Transverse colon (tissue), 4 donors: ENCODE data around the gene STARD7. TPM values are rescaled to one million over a fixed set of nuclear protein-coding genes. Genes with fewer than 3 reads are reported as not detected.
A peak's percentile ranks its signal among the peaks of the same experiment; 100 is the strongest.

Experiments
- DNase-seq: peaks from one replicate; pipeline ENCODE4 v3.0.0-alpha.2; 2019
- H3K27ac ChIP-seq, 4 donors: fragments of 200-600 bp; sonication (generic); 2 replicates each; pipeline ENCODE4 v1.5.1; 2016 to 2018; ENCODE audit warnings: inconsistent platforms in 4 of 4
- H3K27me3 ChIP-seq: fragments of 200-600 bp; sonication (generic); 2 replicates; pipeline ENCODE4 v1.5.1; 2017; ENCODE audit warnings: inconsistent platforms
- H3K36me3 ChIP-seq, 4 donors: fragments of 200-600 bp; sonication (generic); 2 replicates each; pipeline ENCODE4 v1.5.1; 2017 to 2019; ENCODE audit warnings: inconsistent platforms in 4 of 4
- H3K4me1 ChIP-seq, 4 donors: fragments of 200-600 bp; sonication (generic); 2 replicates each; pipeline ENCODE4 v1.5.1; 2017 to 2020; ENCODE audit warnings: inconsistent platforms in 4 of 4
- H3K4me3 ChIP-seq, 4 donors: fragments of 200-600 bp; sonication (generic); 1 replicate in 1 of 4; 2 replicates in 3 of 4; pipeline versions ENCODE4 v1.5.1 to v1.6.1; 2017 to 2019; ENCODE audit warnings: inconsistent platforms in 4 of 4
- H3K9me3 ChIP-seq, 2 donors: fragments of 200-600 bp; sonication (generic); 2 replicates each; pipeline ENCODE4 v1.5.1; 2017 to 2019; ENCODE audit warnings: inconsistent platforms in 2 of 2
- EP300 ChIP-seq: sonication (generic); formaldehyde crosslinking; IDR thresholded peaks from one replicate; pipeline ENCODE4 v1.6.1; 2017; ENCODE audit warnings: antibody characterized with exemption, low read depth
- POLR2A ChIP-seq: fragments of 450-650 bp; IDR thresholded peaks from one replicate; pipeline ENCODE4 v1.6.1; 2016; ENCODE audit warnings: antibody characterized with exemption, mild to moderate bottlenecking, moderate library complexity
- POLR2AphosphoS5 ChIP-seq, 3 donors: sonication (generic); formaldehyde crosslinking; IDR thresholded peaks; one replicate each; pipeline ENCODE4 v1.6.1; 2016; ENCODE audit warnings: antibody characterized with exemption in 3 of 3
- WGBS, 2 donors: methylation state at CpG; one replicate each; pipeline ENCODE4 v1.1.5; 2018; ENCODE audit warnings: low coverage in 1 of 2; 5-methylcytosine and 5-hydroxymethylcytosine counted together
- in situ Hi-C, 4 donors: fragments of 200-750 bp; cut with MboI; loops; one replicate each; pipeline versions ENCODE4 v1.15.0 to v1.15.1; 2017; ENCODE audit warnings: low sequenced_read_pairs in 3 of 4, low pct_ligation_motif_present in 1 of 4, low pct_unique_long_range_greater_than_20kb in 1 of 4
- intact Hi-C: fragments of 100-400 bp; cut with DNase I; formaldehyde crosslinking; loops from one replicate; pipeline ENCODE4 v1.15.1; 2023; ENCODE audit warnings: low total_unique reads
- total RNA-seq, 4 donors: library from RNA; depleted of rRNA; stranded (reverse); fragments of >200 nt; gene quantifications; one replicate each; pipeline ENCODE4 v1.1.0, GENCODE V29; 2016
- TF ChIP-seq, protein P1 (sequence below), 5 experiments: fragments of 200-600 bp in 3 of 5; fragments of 450-650 bp in 2 of 5; sonication (generic) in 3 of 5; IDR thresholded peaks; 1 replicate in 2 of 5; 2 replicates in 3 of 5; pipeline ENCODE4 v1.5.1; 2016 to 2017; ENCODE audit warnings: antibody characterized with exemption in 5 of 5, inconsistent platforms in 3 of 5, mild to moderate bottlenecking in 2 of 5, moderate library complexity in 1 of 5

Gene STARD7
- total RNA-seq, 4 donors from 2014 or later = 74.1 to 155 (median 139) TPM

DNA sequence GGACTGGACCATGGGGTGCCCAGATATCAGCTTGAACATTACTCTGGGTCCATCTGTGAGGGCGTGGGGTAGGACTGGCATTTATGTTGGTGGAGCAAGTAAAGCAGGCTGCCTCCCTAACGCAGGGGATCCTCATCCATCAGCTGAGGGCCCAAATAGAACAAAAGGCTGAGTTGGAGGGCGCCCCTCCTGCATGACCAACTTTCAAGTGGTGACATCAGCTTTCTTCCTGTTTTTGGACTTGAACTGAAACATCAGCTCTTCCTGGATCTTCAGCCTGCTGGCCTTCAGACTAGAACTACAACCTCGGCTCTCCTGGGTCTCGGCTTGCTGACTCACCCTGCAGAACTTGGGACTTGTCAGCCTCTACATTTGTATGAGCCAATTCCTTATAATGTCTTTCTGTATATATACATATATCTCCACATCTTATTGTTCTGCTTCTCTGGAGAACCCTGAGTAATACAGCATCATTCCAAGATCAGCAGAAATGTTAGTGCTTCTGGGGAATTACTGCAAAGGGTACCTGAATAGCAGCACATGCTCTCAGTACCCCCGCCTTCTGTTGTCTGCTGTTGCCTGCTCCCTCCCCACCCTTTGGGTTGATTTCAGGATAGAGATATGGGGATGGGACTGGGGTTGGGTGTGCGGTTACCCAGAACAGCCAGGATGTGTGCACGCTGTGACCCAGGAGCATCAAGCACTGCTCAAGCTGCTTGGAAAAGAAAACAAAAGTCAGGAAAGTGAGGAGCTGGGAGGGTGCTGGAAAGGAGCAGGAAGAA is 37.2 kb upstream of the STARD7 start:
- no peak for DNase-seq
- peaks cover 0 to 3% (median 0%) of the 10 kb centered on the region in 4 donors for H3K4me1 ChIP-seq
- 86 to 88% methylated on average over 4 to 8 of the region's 8 CpGs for WGBS, 2 donors
- TF ChIP-seq, protein P1, sequence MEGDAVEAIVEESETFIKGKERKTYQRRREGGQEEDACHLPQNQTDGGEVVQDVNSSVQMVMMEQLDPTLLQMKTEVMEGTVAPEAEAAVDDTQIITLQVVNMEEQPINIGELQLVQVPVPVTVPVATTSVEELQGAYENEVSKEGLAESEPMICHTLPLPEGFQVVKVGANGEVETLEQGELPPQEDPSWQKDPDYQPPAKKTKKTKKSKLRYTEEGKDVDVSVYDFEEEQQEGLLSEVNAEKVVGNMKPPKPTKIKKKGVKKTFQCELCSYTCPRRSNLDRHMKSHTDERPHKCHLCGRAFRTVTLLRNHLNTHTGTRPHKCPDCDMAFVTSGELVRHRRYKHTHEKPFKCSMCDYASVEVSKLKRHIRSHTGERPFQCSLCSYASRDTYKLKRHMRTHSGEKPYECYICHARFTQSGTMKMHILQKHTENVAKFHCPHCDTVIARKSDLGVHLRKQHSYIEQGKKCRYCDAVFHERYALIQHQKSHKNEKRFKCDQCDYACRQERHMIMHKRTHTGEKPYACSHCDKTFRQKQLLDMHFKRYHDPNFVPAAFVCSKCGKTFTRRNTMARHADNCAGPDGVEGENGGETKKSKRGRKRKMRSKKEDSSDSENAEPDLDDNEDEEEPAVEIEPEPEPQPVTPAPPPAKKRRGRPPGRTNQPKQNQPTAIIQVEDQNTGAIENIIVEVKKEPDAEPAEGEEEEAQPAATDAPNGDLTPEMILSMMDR (IDR thresholded peaks at IDR 0.05) = no peak
- TF ChIP-seq EP300 (no peak), POLR2A (no peak), POLR2AphosphoS5 (IDR thresholded peaks at IDR 0.05) (no peak)
- intact Hi-C loops (no loop called here), in situ Hi-C loops (no loop called here)
- H3K27me3 ChIP-seq = no peaks in the 10 kb centered on the region
- H3K4me3 ChIP-seq = no peak overlapping the region
- H3K36me3 ChIP-seq = no peaks in the 10 kb centered on the region
- H3K9me3 ChIP-seq = no peaks in the 10 kb centered on the region
- H3K27ac ChIP-seq = peak overlapping the region in 1 of 4 donors; percentile 2

- H3K27me3 ChIP-seq = no peaks in the 10 kb centered on the region
- H3K36me3 ChIP-seq = no peaks in the 10 kb centered on the region
- H3K4me1 ChIP-seq = peaks cover 0 to 3% (median 0%) of the 10 kb centered on the region in 4 donors
- no peak overlapping the region for H3K4me3 ChIP-seq
- 94 to 95% methylated on average over 3 to 5 of the region's 5 CpGs for WGBS, 2 donors
- in situ Hi-C loops (no loop called here), intact Hi-C loops (no loop called here)
- DNase-seq = no peak
- no peak overlapping the region for H3K27ac ChIP-seq
- no peaks in the 10 kb centered on the region for H3K9me3 ChIP-seq
- TF ChIP-seq EP300 = no peak
- TF ChIP-seq, protein P1 (IDR thresholded peaks at IDR 0.05) = no peak
- no peak for TF ChIP-seq POLR2AphosphoS5 (IDR thresholded peaks at IDR 0.05)
- TF ChIP-seq POLR2A = no peak
Observed at GRCh38 chr2:96243843-96244242, 35.2 kb upstream of the STARD7 start.

DNA sequence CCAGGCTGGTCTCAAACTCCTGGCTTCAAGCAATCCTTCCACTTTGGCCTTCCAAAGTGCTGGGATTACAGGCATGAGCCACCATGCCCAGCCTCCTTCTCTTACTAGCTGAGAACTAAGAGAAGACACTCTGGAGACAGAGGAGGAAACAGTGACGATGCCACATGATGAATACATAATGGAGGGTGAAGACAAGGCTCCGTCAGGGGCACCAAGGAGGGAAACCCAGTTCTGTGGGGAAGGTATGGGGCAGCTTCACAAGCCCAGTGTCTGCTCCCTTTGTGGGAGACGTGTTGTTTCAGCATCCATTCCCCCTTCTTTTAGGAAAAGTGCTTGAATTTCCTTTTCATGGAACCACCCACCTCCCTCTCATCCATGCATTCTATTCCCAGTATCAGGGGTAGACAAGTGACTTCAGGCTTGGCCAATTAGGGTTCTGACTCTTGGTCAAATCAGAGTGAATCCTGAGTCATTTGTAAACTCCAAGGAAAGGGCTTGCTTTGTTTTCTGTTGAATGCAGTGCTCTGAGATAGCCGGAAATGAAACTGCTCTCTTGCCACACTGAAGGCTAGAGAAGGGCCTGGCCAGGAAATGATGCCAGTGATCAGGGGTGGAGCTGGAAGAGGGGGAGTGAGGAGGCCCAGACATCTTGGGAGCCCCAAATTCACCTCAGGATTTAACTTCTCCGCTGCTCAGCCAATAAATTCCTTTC is 33.4 kb upstream of the STARD7 start:
- TF ChIP-seq POLR2AphosphoS5 (IDR thresholded peaks at IDR 0.05) = no peak
- TF ChIP-seq EP300 = no peak
- TF ChIP-seq POLR2A = no peak
- TF ChIP-seq, protein P1 (IDR thresholded peaks at IDR 0.05) = no peak
- peaks cover 0 to 3% (median 0%) of the 10 kb centered on the region in 4 donors for H3K4me1 ChIP-seq
- H3K9me3 ChIP-seq = no peaks in the 10 kb centered on the region
- 58 to 74% methylated on average over 3 to 5 of the region's 5 CpGs for WGBS, 2 donors
- peak overlapping the region; percentile 46 to 80 (median 72) for H3K27ac ChIP-seq
- H3K27me3 ChIP-seq = no peaks in the 10 kb centered on the region
- no peaks in the 10 kb centered on the region for H3K36me3 ChIP-seq
- in situ Hi-C loops (no loop called here), intact Hi-C loops (no loop called here)
- no peak overlapping the region for H3K4me3 ChIP-seq
- peak; percentile 58 for DNase-seq

DNA sequence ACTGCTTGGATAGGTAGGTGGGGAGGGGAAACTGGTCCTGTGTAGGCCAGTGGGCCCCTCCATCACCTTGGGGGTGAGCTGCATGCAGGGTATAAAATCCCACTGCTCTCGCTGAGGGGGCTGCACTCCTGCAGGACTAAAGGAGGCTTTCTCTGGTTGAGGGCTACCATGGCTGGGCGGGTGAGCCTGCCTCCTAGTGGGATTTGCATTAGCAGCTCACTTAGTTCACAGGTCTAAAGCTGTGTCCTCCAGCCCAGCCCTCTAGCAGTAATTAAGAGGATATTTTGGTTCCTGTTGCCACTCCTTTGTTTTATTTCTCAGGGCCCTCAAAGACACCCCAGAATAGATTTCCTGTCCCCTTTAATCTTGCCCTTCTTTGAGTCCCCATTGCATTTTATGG is 32.6 kb upstream of the STARD7 start:
- in situ Hi-C loops = no loop called here
- intact Hi-C loops = no loop called here
- Histone ChIP-seq H3K36me3 (no peaks in the 10 kb centered on the region), H3K4me1 (peaks cover 0 to 3% (median 0%) of the 10 kb centered on the region in 4 donors), H3K27me3 (no peaks in the 10 kb centered on the region), H3K9me3 (no peaks in the 10 kb centered on the region), H3K4me3 (no peak overlapping the region), H3K27ac (peak overlapping the region in 3 of 4 donors; percentile 71 to 80 (median 73))
- DNase-seq = no peak
- whole genome bisulfite sequencing, 2 donors = 88% methylated on average over 2 of the region's 2 CpGs; no CpG with 5 or more reads in 1 of the 2 donors
- TF ChIP-seq EP300 (no peak), POLR2AphosphoS5 (IDR thresholded peaks at IDR 0.05) (no peak), POLR2A (no peak)
- TF ChIP-seq, protein P1 (IDR thresholded peaks at IDR 0.05) = no peak
